H1 (cell line): ENCODE measurements around the gene ALG9. TPM values are rescaled to one million over a fixed set of nuclear protein-coding genes. Genes with fewer than 3 reads are reported as not detected.

ENCODE experiments used
- CTCF ChIP-seq, 3 experiments: IDR thresholded peaks; 1 replicate in 2 of 3; 2 replicates in 1 of 3; pipeline versions ENCODE4 v1.5.1 to v1.6.1; 2011; ENCODE audit warnings: low read length in 3 of 3, mild to moderate bottlenecking in 3 of 3, inconsistent platforms in 2 of 3, low read depth in 1 of 3, moderate library complexity in 1 of 3; ENCODE audit not compliant: insufficient read depth in 1 of 3; ENCODE audit errors: control extremely low read depth in 1 of 3
- FOSL1 ChIP-seq: IDR thresholded peaks from 2 replicates; pipeline ENCODE4 v1.6.1; 2011; ENCODE audit warnings: mild to moderate bottlenecking, low read depth, low read length, moderate library complexity; ENCODE audit not compliant: insufficient read depth
- PHF8 ChIP-seq: fragments of 200-600 bp; sonication (generic); conservative IDR thresholded peaks from 2 replicates; pipeline ENCODE4 v1.7.1; 2012; ENCODE audit warnings: low read depth, mild to moderate bottlenecking, inconsistent platforms, low read length, moderate library complexity
- RXRA ChIP-seq: IDR thresholded peaks from 2 replicates; pipeline ENCODE4 v1.6.1; 2011; ENCODE audit warnings: low read depth, mild to moderate bottlenecking, low read length, moderate library complexity; ENCODE audit not compliant: insufficient read depth
- SIRT6 ChIP-seq: IDR thresholded peaks from one replicate; pipeline ENCODE4 v1.7.1; 2012; ENCODE audit warnings: low read length, inconsistent platforms
- TAF1 ChIP-seq: IDR thresholded peaks from 2 replicates; pipeline ENCODE4 v1.6.1; 2011; ENCODE audit warnings: mild to moderate bottlenecking, low read depth, low read length
- polyA plus RNA-seq, 7 experiments: library from polyadenylated mRNA; depleted of rRNA in 3 of 7; stranded (reverse) in 5 of 7; unstranded in 2 of 7; fragments of >200 nt in 5 of 7; fragments of 200-250 nt in 2 of 7; gene quantifications; 1 replicate in 5 of 7; 2 replicates in 1 of 7; 4 replicates in 1 of 7; pipeline versions ENCODE4 v1.2.1 to v1.2.3, GENCODE V29; 2011 to 2013; ENCODE audit warnings: missing spikeins in 2 of 7, mixed read lengths in 2 of 7
- total RNA-seq: library from RNA; stranded (reverse); fragmentation: NEBNext Ultra II Directional; extraction: Animal tissue kit (Norgen Biotek cat#: 25700); gene quantifications from 2 replicates; pipeline ENCODE4 v1.2.1, GENCODE V29; 2021
- TF ChIP-seq, protein P1 (sequence below): IDR thresholded peaks from 2 replicates; pipeline ENCODE4 v1.6.1; 2012; ENCODE audit warnings: inconsistent platforms

ALG9 gene
- total and polyA plus RNA-seq, 2 of the 8 experiments (the other 6 are each of a cell fraction or from before 2014, with no cell fraction given): 23.5 to 24.5 TPM

DNA sequence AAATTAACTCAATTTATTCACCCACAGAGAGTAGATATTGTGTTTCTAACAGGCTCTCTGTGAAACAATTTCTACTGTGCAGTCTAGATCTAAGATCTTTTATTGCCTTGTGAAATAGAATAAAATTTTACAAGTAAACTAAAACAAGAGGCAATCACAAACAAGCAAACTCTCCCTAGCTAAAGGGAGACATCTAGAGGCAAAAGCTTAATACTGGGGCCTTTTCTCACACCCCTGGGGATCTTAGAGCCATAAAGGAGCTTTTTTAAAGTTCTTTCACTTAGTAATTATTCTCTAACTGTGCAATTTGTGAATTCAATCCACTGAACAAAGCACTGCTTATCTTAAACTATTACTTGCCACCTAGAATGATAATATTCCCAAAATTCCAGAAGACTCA lies 19.7 kb downstream of the ALG9 start (continued):
- peak in 2 of 3 experiments; percentile 18 to 41; a peak in 2 of 4 replicates for TF ChIP-seq CTCF (IDR thresholded peaks at IDR 0.05; ENCODE audit: control extremely low read depth in 1 of 3, insufficient read depth in 1 of 3, low read depth in 1 of 3, low read length in 3 of 3)
- TF ChIP-seq PHF8: no peak
- no peak for TF ChIP-seq SIRT6
- TF ChIP-seq FOSL1: no peak
- TF ChIP-seq TAF1: no peak
- TF ChIP-seq, protein P1, sequence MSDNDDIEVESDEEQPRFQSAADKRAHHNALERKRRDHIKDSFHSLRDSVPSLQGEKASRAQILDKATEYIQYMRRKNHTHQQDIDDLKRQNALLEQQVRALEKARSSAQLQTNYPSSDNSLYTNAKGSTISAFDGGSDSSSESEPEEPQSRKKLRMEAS: no peak
- no peak for TF ChIP-seq RXRA
